Psoas muscle (tissue), 8 donors: ENCODE results near the gene EVI5. TPM values are rescaled to one million over a fixed set of nuclear protein-coding genes. Genes with fewer than 3 reads are reported as not detected.
A peak's percentile ranks its signal among the peaks of the same experiment; 100 is the strongest.

ENCODE experiments used
- ATAC-seq, 4 donors: fragments of 200-7000 bp; cut with Tn5 transposase; one replicate each; pipeline ENCODE4 v1.9.1; 2020; ENCODE audit warnings: moderate library complexity in 3 of 4, mild to moderate bottlenecking in 2 of 4
- DNase-seq, 2 donors: peaks; one replicate each; pipeline ENCODE4 v3.0.0-alpha.2; 2020
- H3K27ac ChIP-seq: fragments of 200-600 bp; one replicate; pipeline ENCODE4 v1.8.0; 2022
- H3K27me3 ChIP-seq, 3 donors: fragments of 200-600 bp in 1 of 3; one replicate each; pipeline versions ENCODE4 v1.6.1 to v1.8.0; 2013 to 2022; ENCODE audit warnings: low read length in 2 of 3, mild to moderate bottlenecking in 2 of 3, moderate library complexity in 1 of 3; ENCODE audit not compliant: insufficient read depth in 3 of 3
- H3K36me3 ChIP-seq, 2 donors: fragments of 200-600 bp in 1 of 2; one replicate each; pipeline versions ENCODE4 v1.6.1 to v1.8.0; 2013 to 2022; ENCODE audit warnings: low read depth in 1 of 2, mild to moderate bottlenecking in 1 of 2, moderate library complexity in 1 of 2; ENCODE audit not compliant: insufficient read depth in 1 of 2
- H3K4me1 ChIP-seq: fragments of 200-600 bp; one replicate; pipeline ENCODE4 v1.8.0; 2022
- H3K4me3 ChIP-seq: fragments of 200-600 bp; one replicate; pipeline ENCODE4 v1.8.0; 2022; ENCODE audit warnings: mild to moderate bottlenecking
- H3K9me3 ChIP-seq: fragments of 200-600 bp; one replicate; pipeline ENCODE4 v1.8.0; 2022
- WGBS, 3 donors: extraction: QIAGEN DNeasy Blood & Tissue Kit; methylation state at CpG; one replicate each; pipeline versions ENCODE4 v1.1.6 to v1.1.7; 2013; 5-methylcytosine and 5-hydroxymethylcytosine counted together
- intact Hi-C, 2 donors: fragments of 100-400 bp; cut with DNase I; formaldehyde crosslinking; loops; one replicate each; pipeline versions ENCODE4 v1.11.0 to v1.14.2; 2022
- polyA plus RNA-seq, 3 donors: library from polyadenylated mRNA; stranded (reverse); fragments of 200-250 nt; gene quantifications; one replicate each; pipeline ENCODE4 v1.2.3, GENCODE V29; 2013
- total RNA-seq, 4 donors: library from RNA; stranded (reverse); fragmentation: NEBNext Ultra II Directional in 2 of 4; extraction: Animal tissue kit (Norgen Biotek cat#: 25700) in 2 of 4; gene quantifications; one replicate each; pipeline versions ENCODE4 v1.2.1 to v1.2.4, GENCODE V29; 2021 to 2023
- TF ChIP-seq, protein P1 (sequence below): fragments of 200-600 bp; IDR thresholded peaks from one replicate; pipeline ENCODE4 v1.8.0; 2022; ENCODE audit warnings: antibody characterized with exemption
- donor health status: healthy with polysubstance abuse.
- donor health status: DM: no; HTN: no; CAD: no; lungs with moderate emphysema.
- donor health status: Bipolar disorder and iron deficiency.
- donor health status: healthy.
- donor health status: DM: yes; HTN: yes; CAD: no.
- donor health status: DM: no; HTN: no; CAD: no.
- donor health status: DM: no; HTN: no; CAD: no.
- donor health status: DM: yes; HTN: yes; CAD: no.

EVI5 gene
- total and polyA plus RNA-seq, 7 donors, result 2.3 to 15.9 (median 6.3) TPM

DNA sequence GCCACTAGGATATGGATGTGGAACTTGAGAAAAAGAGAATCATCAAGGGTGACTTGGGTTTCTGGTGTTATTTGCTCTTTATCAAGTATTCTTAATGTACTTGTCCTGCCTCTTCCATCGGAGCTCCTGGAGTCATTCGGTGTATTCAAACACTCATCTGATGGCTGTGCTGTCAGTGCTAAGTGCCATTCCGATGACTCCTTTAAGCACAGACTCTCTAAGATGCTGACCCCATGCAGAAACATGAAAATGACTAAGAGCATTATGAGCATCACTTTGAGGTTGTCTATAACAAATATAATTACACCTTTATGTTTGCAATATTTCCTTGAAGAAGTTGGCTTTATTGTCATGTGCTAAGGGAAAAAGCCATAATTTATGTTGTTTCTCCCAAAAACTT lies 35.6 kb upstream of the EVI5 start:
- DNase-seq (no peak), ATAC-seq (no peak)
- H3K36me3 ChIP-seq, result no peaks in the 10 kb centered on the region
- H3K27ac ChIP-seq, result no peak overlapping the region
- H3K27me3 ChIP-seq, result no peaks in the 10 kb centered on the region
- H3K9me3 ChIP-seq, result no peaks in the 10 kb centered on the region
- H3K4me1 ChIP-seq, result no peaks in the 10 kb centered on the region
- WGBS, 3 donors, result 86 to 92% (median 90%) methylated on average over 3 of the region's 3 CpGs
- TF ChIP-seq, protein P1, sequence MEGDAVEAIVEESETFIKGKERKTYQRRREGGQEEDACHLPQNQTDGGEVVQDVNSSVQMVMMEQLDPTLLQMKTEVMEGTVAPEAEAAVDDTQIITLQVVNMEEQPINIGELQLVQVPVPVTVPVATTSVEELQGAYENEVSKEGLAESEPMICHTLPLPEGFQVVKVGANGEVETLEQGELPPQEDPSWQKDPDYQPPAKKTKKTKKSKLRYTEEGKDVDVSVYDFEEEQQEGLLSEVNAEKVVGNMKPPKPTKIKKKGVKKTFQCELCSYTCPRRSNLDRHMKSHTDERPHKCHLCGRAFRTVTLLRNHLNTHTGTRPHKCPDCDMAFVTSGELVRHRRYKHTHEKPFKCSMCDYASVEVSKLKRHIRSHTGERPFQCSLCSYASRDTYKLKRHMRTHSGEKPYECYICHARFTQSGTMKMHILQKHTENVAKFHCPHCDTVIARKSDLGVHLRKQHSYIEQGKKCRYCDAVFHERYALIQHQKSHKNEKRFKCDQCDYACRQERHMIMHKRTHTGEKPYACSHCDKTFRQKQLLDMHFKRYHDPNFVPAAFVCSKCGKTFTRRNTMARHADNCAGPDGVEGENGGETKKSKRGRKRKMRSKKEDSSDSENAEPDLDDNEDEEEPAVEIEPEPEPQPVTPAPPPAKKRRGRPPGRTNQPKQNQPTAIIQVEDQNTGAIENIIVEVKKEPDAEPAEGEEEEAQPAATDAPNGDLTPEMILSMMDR, result no peak
- intact Hi-C loops, result no loop called here
- no peak overlapping the region for H3K4me3 ChIP-seq

DNA sequence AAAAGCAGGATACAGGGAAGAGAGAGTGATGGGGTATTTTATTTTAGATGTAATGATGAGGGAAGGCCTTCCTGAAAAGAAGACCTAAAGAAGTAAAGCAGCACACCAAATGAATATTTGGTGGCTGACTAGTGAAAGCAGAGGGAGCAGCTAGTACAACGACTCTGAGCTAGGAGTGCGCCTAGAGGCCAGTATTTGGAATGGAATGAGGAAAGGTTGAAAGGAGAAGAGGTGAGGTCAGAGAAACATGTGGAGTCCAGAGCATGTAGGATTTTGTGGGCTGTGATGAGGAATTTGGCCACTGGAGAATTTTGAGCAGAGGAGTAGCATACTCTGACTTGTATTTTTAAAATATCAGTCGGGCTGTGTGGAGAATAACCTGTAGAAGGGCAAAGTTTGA lies 35.1 kb upstream of the EVI5 start:
- 68 to 72% (median 68%) methylated on average over 3 of the region's 3 CpGs for WGBS, 3 donors
- ATAC-seq (no peak), DNase-seq (no peak)
- no peak overlapping the region for H3K4me3 ChIP-seq
- H3K9me3 ChIP-seq, result no peaks in the 10 kb centered on the region
- intact Hi-C loops, result no loop called here
- no peak overlapping the region for H3K27ac ChIP-seq
- no peaks in the 10 kb centered on the region for H3K4me1 ChIP-seq
- TF ChIP-seq, protein P1, result no peak
- no peaks in the 10 kb centered on the region for H3K36me3 ChIP-seq
- H3K27me3 ChIP-seq, result no peaks in the 10 kb centered on the region

DNA sequence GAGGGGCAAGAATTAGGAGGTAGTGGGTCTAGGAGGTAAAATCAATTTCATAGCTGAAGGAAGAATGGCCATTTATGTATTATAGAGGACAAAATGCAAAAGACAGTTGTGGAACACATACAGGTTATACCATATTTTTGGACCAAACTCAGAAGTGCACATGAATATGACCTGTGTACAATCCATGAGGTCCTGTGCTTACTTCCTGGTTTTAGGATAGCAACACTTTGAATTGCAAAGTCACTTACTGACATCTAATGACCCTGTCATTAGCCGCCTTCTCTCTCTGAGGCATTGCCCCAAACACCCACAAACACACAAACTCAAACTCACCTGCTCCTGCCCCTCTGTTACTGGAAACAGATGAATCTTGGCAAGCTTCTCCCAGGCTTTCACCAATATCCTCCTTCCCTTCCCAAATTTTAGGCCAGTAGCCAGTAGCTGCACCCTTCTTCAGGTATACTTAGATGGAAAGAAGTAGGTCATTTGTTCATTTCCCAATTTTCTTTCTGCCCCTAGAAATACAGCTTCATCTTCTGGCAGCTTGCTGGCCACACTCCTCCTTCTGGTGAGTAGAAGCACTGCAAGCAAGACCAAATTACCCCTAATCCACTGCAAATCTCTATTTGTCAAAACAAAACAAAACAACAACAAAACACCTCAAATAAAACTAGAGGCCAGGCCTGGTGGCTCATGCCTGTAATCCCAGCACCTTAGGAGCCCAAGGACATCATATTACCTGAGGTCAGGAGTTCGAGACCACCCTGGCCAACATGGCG lies 33.3 kb upstream of the EVI5 start:
- DNase-seq, result no peak
- WGBS, 3 donors, result 92 to 94% (median 93%) methylated on average over 3 of the region's 3 CpGs
- no peaks in the 10 kb centered on the region for H3K27me3 ChIP-seq
- no peak overlapping the region for H3K27ac ChIP-seq
- no peak overlapping the region for H3K4me3 ChIP-seq
- H3K36me3 ChIP-seq, result no peaks in the 10 kb centered on the region
- no peaks in the 10 kb centered on the region for H3K9me3 ChIP-seq
- peak in 2 of 4 donors; percentile 46 to 67 for ATAC-seq
- intact Hi-C loops, result loop anchor here (5.0 kb wide), 2 partner anchors 66 to 71 kb away; no protein-coding TSS in a partner anchor
- TF ChIP-seq, protein P1, result peak; percentile 61
- no peaks in the 10 kb centered on the region for H3K4me1 ChIP-seq

DNA sequence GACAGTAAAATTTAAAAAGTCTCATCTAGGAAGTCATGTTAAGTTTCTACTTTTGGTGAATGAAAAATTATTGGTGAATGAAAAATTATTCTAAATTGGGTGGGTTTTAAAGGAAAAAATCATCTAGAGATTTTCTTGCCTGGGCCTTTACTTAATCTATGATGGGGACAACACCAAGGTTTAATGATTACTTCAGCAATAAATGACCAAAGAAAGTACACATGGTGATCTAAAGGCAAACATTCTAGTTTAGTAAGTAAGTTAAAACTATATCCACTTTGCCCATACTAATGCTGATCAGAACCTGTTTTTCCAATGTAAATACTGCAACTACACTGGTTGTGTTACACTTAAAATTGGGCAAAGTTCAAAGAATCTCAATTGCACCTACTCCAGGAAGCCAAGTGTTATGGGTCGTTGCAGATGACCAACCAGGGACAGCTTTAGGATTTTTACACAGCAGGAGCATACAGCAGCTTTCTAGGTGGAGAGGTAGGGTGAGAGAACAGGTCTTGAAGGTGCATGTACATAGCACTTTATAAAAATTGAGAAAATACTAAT lies 32.3 kb upstream of the EVI5 start:
- 45 to 60% (median 59%) methylated on average over 1 of the region's 1 CpG for WGBS, 3 donors
- H3K27me3 ChIP-seq, result no peaks in the 10 kb centered on the region
- DNase-seq (no peak), ATAC-seq (no peak)
- TF ChIP-seq, protein P1, result no peak
- H3K36me3 ChIP-seq, result no peaks in the 10 kb centered on the region
- intact Hi-C loops, result loop anchor here (5.0 kb wide), 2 partner anchors 65 to 70 kb away; no protein-coding TSS in a partner anchor
- no peak overlapping the region for H3K4me3 ChIP-seq
- H3K9me3 ChIP-seq, result no peaks in the 10 kb centered on the region
- H3K4me1 ChIP-seq, result no peaks in the 10 kb centered on the region
- H3K27ac ChIP-seq, result no peak overlapping the region
